ENCODE data around the gene OPA1. TPM values are rescaled to one million over a fixed set of nuclear protein-coding genes. Genes with fewer than 3 reads are reported as not detected.

Gene OPA1
- total RNA-seq, 4 donors from 2014 or later = 20.3 to 68.4 (median 39.7) TPM

GRCh38 chr3:193656445-193656844, 63.4 kb downstream of the OPA1 start:
- H3K27me3 ChIP-seq = no peaks in the 10 kb centered on the region
- no peak overlapping the region for H3K4me3 ChIP-seq
- H3K36me3 ChIP-seq = no peaks in the 10 kb centered on the region
- TF ChIP-seq CTCF (IDR thresholded peaks at IDR 0.05) (no peak), POLR2A (IDR thresholded peaks at IDR 0.05) (no peak)
- no peak overlapping the region for H3K27ac ChIP-seq
- intact Hi-C loops (cut with DNase I; ENCODE audit: low total_unique reads) = no loop called here
- H3K4me1 ChIP-seq = no peaks in the 10 kb centered on the region
- H3K9me3 ChIP-seq = no peaks in the 10 kb centered on the region
- no peak for DNase-seq

GRCh38 chr3:193656878-193657282, 63.9 kb downstream of the OPA1 start:
- no peaks in the 10 kb centered on the region for H3K27me3 ChIP-seq
- H3K4me3 ChIP-seq = no peak overlapping the region
- no peak for DNase-seq
- H3K36me3 ChIP-seq = no peaks in the 10 kb centered on the region
- no peaks in the 10 kb centered on the region for H3K4me1 ChIP-seq
- H3K27ac ChIP-seq = no peak overlapping the region
- intact Hi-C loops (cut with DNase I; ENCODE audit: low total_unique reads) = no loop called here
- H3K9me3 ChIP-seq = no peaks in the 10 kb centered on the region
- TF ChIP-seq CTCF (IDR thresholded peaks at IDR 0.05) (no peak), POLR2A (IDR thresholded peaks at IDR 0.05) (no peak)

GRCh38 chr3:193660171-193660570, 67.2 kb downstream of the OPA1 start:
- Histone ChIP-seq H3K36me3 (no peaks in the 10 kb centered on the region), H3K9me3 (no peaks in the 10 kb centered on the region), H3K4me1 (no peaks in the 10 kb centered on the region), H3K4me3 (no peak overlapping the region), H3K27me3 (no peaks in the 10 kb centered on the region), H3K27ac (no peak overlapping the region)
- TF ChIP-seq CTCF (IDR thresholded peaks at IDR 0.05) (no peak), POLR2A (IDR thresholded peaks at IDR 0.05) (no peak)
- intact Hi-C loops (cut with DNase I; ENCODE audit: low total_unique reads) = no loop called here
- DNase-seq = no peak

GRCh38 chr3:193660698-193661411, 67.8 kb downstream of the OPA1 start:
- Histone ChIP-seq H3K27ac (no peak overlapping the region), H3K4me3 (no peak overlapping the region), H3K27me3 (no peaks in the 10 kb centered on the region), H3K4me1 (no peaks in the 10 kb centered on the region), H3K36me3 (no peaks in the 10 kb centered on the region), H3K9me3 (no peaks in the 10 kb centered on the region)
- TF ChIP-seq CTCF (IDR thresholded peaks at IDR 0.05) (no peak), POLR2A (IDR thresholded peaks at IDR 0.05) (no peak)
- no peak for DNase-seq
- intact Hi-C loops (cut with DNase I; ENCODE audit: low total_unique reads) = no loop called here

GRCh38 chr3:193662757-193663322, 69.8 kb downstream of the OPA1 start:
- Histone ChIP-seq H3K4me1 (no peaks in the 10 kb centered on the region), H3K36me3 (no peaks in the 10 kb centered on the region), H3K27ac (no peak overlapping the region), H3K4me3 (no peak overlapping the region), H3K9me3 (no peaks in the 10 kb centered on the region), H3K27me3 (no peaks in the 10 kb centered on the region)
- intact Hi-C loops (cut with DNase I; ENCODE audit: low total_unique reads) = no loop called here
- no peak for DNase-seq
- TF ChIP-seq POLR2A (IDR thresholded peaks at IDR 0.05) (no peak), CTCF (IDR thresholded peaks at IDR 0.05) (no peak)

Data from uterus (tissue), 4 donors.